Upper lobe of left lung (tissue), 4 donors: ENCODE data around the gene FKBP9.

Experiments used
- CTCF ChIP-seq, 6 experiments: fragments of 450-650 bp in 4 of 6; fragments of 200-600 bp in 2 of 6; sonication (generic) in 2 of 6; IDR thresholded peaks; one replicate each; pipeline ENCODE4 v1.5.1; 2016 to 2019; ENCODE audit warnings: antibody characterized with exemption in 6 of 6
- EP300 ChIP-seq, 4 donors: sonication (generic); formaldehyde crosslinking; IDR thresholded peaks; one replicate each; pipeline ENCODE4 v1.5.1; 2017; ENCODE audit warnings: antibody characterized with exemption in 4 of 4, control low read depth in 2 of 4
- POLR2AphosphoS5 ChIP-seq, 2 donors: sonication (generic); formaldehyde crosslinking; IDR thresholded peaks; one replicate each; pipeline ENCODE4 v1.5.1; 2017; ENCODE audit warnings: antibody characterized with exemption in 2 of 2

- TF ChIP-seq CTCF (IDR thresholded peaks at IDR 0.05): no peak
- TF ChIP-seq EP300 (IDR thresholded peaks at IDR 0.05): no peak
- TF ChIP-seq POLR2AphosphoS5 (IDR thresholded peaks at IDR 0.05): no peak
Measured at GRCh38 chr7:32928785-32929298, 28.4 kb upstream of the FKBP9 start.
